ENCODE results near the gene TP53AIP1. TPM values are rescaled to one million over a fixed set of nuclear protein-coding genes. Genes with fewer than 3 reads are reported as not detected.

Gene TP53AIP1
- total and polyA plus RNA-seq, 8 donors, result 0.12 to 1.0 (median 0.16) TPM; not detected in 2

DNA sequence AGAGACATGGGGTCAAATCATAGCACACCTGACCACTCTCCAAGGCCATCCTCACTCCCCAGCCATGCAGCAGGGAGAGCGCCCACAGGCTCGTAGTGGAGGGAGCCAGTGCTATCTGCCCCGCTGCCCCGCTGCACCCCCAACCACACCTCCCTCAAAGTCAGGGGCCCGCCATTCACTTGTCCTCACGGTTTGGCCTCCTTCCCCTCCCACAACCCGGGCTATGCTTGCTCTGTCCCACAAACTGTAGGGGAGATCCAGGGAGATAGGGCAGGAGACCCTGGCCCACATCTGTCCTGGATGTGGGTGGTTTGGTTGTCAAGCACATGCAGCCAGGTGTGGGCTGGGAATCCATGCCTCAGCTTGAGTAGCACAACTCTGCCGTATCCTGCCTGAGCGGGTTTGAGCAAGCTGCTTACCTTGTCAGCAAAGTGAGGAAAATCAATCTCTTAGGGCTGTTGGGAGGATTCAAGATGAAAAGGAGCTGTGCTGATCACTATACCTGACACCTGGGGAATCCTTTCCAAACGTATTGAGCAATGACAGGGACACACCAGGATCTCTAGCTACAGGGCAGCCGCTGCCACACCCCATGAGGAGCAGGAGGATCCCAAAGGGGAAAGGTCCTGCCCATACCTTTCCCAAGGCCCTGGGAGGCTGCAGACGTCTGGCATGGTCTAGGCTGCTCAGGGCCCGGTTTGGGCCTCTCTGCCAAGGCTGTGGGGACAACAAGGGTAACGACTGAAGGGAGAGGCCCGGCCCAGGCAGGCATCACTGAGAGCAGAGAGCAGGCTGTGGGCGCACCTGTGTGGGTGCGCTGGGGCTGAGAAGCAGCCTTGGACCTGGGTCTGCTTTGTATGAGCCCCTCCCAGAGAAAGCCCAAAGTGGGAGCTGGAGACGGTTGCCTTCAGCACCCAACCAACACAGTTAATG is 28.2 kb downstream of the TP53AIP1 start:
- ATAC-seq (no peak), DNase-seq (no peak), FAIRE-seq (no peak)
- Histone ChIP-seq H3K27me3 (no peaks in the 10 kb centered on the region), H3K36me3 (no peaks in the 10 kb centered on the region), H3K4me1 (peaks cover 0 to 2% (median 2%) of the 10 kb centered on the region in 3 donors), H3K4me3 (no peak overlapping the region), H3K9me3 (no peaks in the 10 kb centered on the region), H3K27ac (no peak overlapping the region)
- WGBS, 2 donors, result 84 to 89% methylated on average over 18 of the region's 18 CpGs
- intact Hi-C loops (cut with DNase I), result no loop called here
- TF ChIP-seq, protein P1, sequence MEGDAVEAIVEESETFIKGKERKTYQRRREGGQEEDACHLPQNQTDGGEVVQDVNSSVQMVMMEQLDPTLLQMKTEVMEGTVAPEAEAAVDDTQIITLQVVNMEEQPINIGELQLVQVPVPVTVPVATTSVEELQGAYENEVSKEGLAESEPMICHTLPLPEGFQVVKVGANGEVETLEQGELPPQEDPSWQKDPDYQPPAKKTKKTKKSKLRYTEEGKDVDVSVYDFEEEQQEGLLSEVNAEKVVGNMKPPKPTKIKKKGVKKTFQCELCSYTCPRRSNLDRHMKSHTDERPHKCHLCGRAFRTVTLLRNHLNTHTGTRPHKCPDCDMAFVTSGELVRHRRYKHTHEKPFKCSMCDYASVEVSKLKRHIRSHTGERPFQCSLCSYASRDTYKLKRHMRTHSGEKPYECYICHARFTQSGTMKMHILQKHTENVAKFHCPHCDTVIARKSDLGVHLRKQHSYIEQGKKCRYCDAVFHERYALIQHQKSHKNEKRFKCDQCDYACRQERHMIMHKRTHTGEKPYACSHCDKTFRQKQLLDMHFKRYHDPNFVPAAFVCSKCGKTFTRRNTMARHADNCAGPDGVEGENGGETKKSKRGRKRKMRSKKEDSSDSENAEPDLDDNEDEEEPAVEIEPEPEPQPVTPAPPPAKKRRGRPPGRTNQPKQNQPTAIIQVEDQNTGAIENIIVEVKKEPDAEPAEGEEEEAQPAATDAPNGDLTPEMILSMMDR (IDR thresholded peaks at IDR 0.05), result no peak

DNA sequence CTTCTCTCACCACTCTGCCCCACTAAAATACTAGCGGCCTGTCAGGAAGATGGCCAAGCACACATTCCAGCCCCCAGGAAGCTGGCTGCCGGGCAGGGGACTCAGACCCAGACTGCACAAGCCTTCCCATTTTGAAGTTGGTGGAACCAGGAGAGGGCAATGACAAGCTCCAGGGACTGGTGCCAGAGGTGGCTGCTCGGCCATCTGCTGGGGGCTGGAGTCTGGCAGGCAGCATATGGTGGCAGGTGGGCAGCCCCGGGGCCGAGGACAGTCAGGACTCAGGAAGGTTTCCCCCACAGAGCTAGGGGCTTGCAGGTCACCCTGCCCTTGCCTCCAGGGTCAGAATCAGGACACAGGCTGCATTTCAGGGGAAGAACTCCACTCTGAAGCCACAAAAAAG is 28.9 kb downstream of the TP53AIP1 start:
- DNase-seq, result no peak

GRCh38 chr11:128911701-128912100 is 31.0 kb downstream of the TP53AIP1 start:
- TF ChIP-seq, protein P1 (IDR thresholded peaks at IDR 0.05), result no peak
- intact Hi-C loops (cut with DNase I), result no loop called here
- H3K36me3 ChIP-seq, result no peaks in the 10 kb centered on the region
- peaks cover 0 to 19% (median 16%) of the 10 kb centered on the region in 3 donors for H3K4me1 ChIP-seq
- DNase-seq (no peak), ATAC-seq (no peak), FAIRE-seq (no peak)
- H3K9me3 ChIP-seq, result no peaks in the 10 kb centered on the region
- H3K27ac ChIP-seq, result no peak overlapping the region
- H3K4me3 ChIP-seq, result no peak overlapping the region
- H3K27me3 ChIP-seq, result no peaks in the 10 kb centered on the region
- WGBS, 2 donors, result 93 to 94% methylated on average over 18 of the region's 18 CpGs

More for the DNA sequence above, 28.9 kb downstream of the TP53AIP1 start:
- intact Hi-C loops (cut with DNase I), result no loop called here
- 88 to 93% methylated on average over 5 of the region's 5 CpGs for whole genome bisulfite sequencing, 2 donors
- peaks cover 0 to 9% (median 9%) of the 10 kb centered on the region in 3 donors for H3K4me1 ChIP-seq
- H3K27ac ChIP-seq, result no peak overlapping the region
- TF ChIP-seq, protein P1 (IDR thresholded peaks at IDR 0.05), result no peak
- no peak for ATAC-seq
- no peak overlapping the region for H3K4me3 ChIP-seq
- no peak for FAIRE-seq
- H3K27me3 ChIP-seq, result no peaks in the 10 kb centered on the region
- no peaks in the 10 kb centered on the region for H3K36me3 ChIP-seq
- H3K9me3 ChIP-seq, result no peaks in the 10 kb centered on the region

GRCh38 chr11:128911239-128911638 is 31.4 kb downstream of the TP53AIP1 start:
- Histone ChIP-seq H3K27me3 (no peaks in the 10 kb centered on the region), H3K27ac (no peak overlapping the region), H3K4me1 (peaks cover 0 to 19% (median 16%) of the 10 kb centered on the region in 3 donors), H3K9me3 (no peaks in the 10 kb centered on the region), H3K4me3 (no peak overlapping the region), H3K36me3 (no peaks in the 10 kb centered on the region)
- FAIRE-seq (no peak), DNase-seq (no peak), ATAC-seq (no peak)
- TF ChIP-seq, protein P1 (IDR thresholded peaks at IDR 0.05), result no peak
- intact Hi-C loops (cut with DNase I), result no loop called here
- WGBS, 2 donors, result 93 to 96% methylated on average over 17 of the region's 17 CpGs

DNA sequence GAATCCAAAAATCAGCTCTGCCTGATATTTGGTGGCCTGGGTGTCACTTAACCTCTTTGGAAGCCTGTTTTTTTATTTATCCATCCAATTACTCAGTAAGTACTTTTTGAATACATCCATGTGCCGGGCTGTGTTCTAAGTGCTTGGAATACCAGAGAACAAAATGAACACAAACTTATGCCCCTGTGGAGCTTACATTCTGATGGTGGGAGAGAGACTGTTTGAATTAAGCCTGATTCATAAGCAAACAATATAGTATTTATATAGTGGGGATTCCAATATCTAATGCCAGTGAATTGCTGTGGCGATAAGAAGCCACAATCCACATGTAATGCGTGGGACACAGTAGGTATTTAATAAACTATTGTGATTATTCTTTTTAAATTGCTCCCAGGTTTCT is 32.1 kb downstream of the TP53AIP1 start:
- Histone ChIP-seq H3K9me3 (no peaks in the 10 kb centered on the region), H3K4me1 (peaks cover 0 to 23% (median 16%) of the 10 kb centered on the region in 3 donors), H3K4me3 (no peak overlapping the region), H3K27ac (no peak overlapping the region), H3K27me3 (no peaks in the 10 kb centered on the region), H3K36me3 (no peaks in the 10 kb centered on the region)
- TF ChIP-seq, protein P1 (IDR thresholded peaks at IDR 0.05), result no peak
- intact Hi-C loops (cut with DNase I), result no loop called here
- FAIRE-seq (no peak), DNase-seq (no peak), ATAC-seq (no peak)
- 72 to 73% methylated on average over 3 of the region's 3 CpGs for WGBS, 2 donors
